ENCODE results near the gene GOPC. TPM values are rescaled to one million over a fixed set of nuclear protein-coding genes. Genes with fewer than 3 reads are reported as not detected.
"Not testable (repeated sequence)": the region's sequence is repeated elsewhere in the genome, so short reads cannot be mapped to it uniquely, and the experiment has no call there.

The GOPC gene
- total RNA-seq, 2 donors from 2014 or later: 16.8 to 20.1 TPM

DNA sequence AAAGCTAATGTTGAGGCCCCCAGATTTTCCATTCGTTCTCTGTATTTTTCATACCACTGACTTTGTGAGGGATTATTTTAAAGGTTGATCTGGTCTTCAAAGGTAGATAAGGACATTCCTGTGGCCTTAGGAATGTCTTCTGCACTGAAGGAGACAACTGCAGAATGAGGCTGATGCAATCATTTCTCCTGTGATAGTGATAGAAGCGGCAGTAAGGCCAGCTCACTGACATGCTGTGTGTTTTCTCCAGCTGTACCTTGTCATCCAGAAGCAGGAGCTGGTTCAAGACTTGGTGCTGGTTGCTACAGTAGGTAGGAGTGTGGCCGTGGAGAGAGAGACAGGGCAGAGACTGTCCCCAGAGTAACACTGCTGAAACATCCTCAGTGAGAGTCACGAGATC lies 66.0 kb downstream of the GOPC start:
- H3K27ac Mint-ChIP-seq: no peak overlapping the region
- H3K36me3 Mint-ChIP-seq (ENCODE audit: insufficient read depth in 2 of 2): no peaks in the 10 kb centered on the region
- DNase-seq (no peak), ATAC-seq (replicated peaks in 1 of 2) (no peak)
- peaks cover 12% of the 10 kb centered on the region for H3K4me1 Mint-ChIP-seq (ENCODE audit: low read depth)
- peaks cover 12% of the 10 kb centered on the region for H3K27me3 Mint-ChIP-seq (ENCODE audit: low read depth)
- H3K4me3 Mint-ChIP-seq: no peak overlapping the region
- H3K9me3 Mint-ChIP-seq: no peaks in the 10 kb centered on the region

DNA sequence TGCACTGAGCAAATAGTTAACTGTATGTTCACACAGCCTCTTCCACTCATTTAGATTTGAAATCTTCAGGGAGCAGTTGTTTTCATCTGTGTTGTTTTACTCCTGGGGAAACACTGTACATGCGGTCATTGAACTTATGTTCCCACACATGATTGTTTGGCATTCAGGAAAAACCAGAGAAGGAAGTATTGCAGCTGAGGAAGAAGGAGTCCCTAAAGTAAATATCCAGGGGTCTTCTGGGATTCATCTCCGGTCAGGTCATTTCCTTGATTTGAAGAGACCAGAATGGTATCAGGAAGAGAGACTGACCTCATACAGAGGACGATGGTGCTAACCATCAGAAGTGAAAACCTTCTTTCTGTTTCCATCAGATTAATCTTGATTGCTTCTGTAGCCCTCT lies 67.3 kb downstream of the GOPC start:
- Mint-ChIP-seq H3K9me3 (no peaks in the 10 kb centered on the region), H3K36me3 (ENCODE audit: insufficient read depth in 2 of 2) (no peaks in the 10 kb centered on the region), H3K27me3 (ENCODE audit: low read depth) (peaks cover 12% of the 10 kb centered on the region), H3K27ac (no peak overlapping the region), H3K4me3 (no peak overlapping the region), H3K4me1 (ENCODE audit: low read depth) (peaks cover 7% of the 10 kb centered on the region)
- no peak for DNase-seq
- ATAC-seq (replicated peaks in 1 of 2): no peak

DNA sequence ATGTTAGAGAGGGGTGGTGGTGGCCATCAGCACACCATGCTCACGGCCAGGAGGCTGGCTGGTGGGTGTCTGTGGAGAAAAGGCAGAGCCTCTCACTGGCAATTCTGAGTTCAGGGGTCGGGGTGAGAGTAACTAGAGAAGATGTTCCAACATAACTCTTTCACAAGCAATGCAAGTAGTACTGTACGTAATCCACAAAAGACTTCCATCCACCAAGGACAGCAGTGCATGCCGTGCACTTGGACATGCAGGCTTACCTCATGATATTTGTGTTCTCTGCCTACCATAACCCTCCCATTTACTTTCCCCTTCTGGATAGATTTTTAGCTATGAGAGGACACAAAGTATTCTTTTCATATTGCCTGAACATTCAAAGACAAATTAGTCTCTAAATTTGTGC lies 68.5 kb downstream of the GOPC start:
- H3K27me3 Mint-ChIP-seq (ENCODE audit: low read depth): peaks cover 10% of the 10 kb centered on the region
- no peak overlapping the region for H3K27ac Mint-ChIP-seq
- peaks cover 7% of the 10 kb centered on the region for H3K4me1 Mint-ChIP-seq (ENCODE audit: low read depth)
- no peak for ATAC-seq (replicated peaks in 1 of 2)
- no peak for DNase-seq
- H3K4me3 Mint-ChIP-seq: no peak overlapping the region
- no peaks in the 10 kb centered on the region for H3K36me3 Mint-ChIP-seq (ENCODE audit: insufficient read depth in 2 of 2)
- no peaks in the 10 kb centered on the region for H3K9me3 Mint-ChIP-seq

DNA sequence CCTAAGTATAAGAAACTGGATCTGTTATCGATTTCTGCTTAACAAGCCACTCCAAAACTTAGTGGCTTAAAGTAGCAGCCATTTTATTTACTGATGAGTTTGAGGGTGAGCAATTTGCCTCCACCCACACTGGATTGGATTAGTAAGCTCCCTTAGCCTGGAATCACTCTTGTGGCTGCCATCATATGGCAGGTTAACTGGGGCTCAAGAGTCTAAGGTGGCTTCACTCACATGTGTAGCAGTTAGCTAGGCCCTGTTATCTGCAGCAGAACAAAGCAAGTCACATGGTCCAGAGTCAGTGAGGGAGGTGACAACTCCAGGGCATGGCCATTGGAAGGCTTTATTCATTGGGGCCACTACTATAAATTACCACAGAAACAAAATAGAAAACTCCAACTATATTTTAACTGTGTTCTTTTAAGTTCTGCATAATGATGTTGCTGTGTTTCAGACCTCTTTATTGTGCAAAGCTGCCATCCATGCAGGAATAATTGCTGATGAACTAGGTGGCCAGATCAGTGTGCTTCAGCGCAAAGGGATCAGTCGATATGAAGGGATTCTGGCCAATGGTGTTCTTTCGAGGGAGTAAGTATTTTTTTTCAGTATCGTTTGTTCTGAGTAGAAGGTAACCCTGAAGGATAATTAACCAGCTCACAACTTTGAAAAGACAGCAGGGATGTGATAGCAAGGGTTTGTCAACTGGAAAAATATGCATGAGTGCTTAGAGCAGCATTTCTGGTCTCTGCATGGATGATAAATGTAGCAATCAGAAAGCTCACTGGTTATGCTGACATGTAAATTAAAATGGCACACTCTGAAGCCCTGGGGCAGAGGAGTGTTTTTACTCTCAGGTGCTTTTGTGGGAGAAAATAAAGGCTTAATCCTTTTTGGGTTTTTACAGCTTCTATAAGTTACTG lies 70.2 kb downstream of the GOPC start:
- peaks cover 10% of the 10 kb centered on the region for H3K27me3 Mint-ChIP-seq (ENCODE audit: low read depth)
- H3K4me1 Mint-ChIP-seq (ENCODE audit: low read depth): no peaks in the 10 kb centered on the region
- H3K9me3 Mint-ChIP-seq: no peaks in the 10 kb centered on the region
- H3K27ac Mint-ChIP-seq: no peak overlapping the region
- H3K4me3 Mint-ChIP-seq: no peak overlapping the region
- ATAC-seq (replicated peaks in 1 of 2) (peak; percentile 9 to 36), DNase-seq (no peak)
- H3K36me3 Mint-ChIP-seq (ENCODE audit: insufficient read depth in 2 of 2): no peaks in the 10 kb centered on the region

DNA sequence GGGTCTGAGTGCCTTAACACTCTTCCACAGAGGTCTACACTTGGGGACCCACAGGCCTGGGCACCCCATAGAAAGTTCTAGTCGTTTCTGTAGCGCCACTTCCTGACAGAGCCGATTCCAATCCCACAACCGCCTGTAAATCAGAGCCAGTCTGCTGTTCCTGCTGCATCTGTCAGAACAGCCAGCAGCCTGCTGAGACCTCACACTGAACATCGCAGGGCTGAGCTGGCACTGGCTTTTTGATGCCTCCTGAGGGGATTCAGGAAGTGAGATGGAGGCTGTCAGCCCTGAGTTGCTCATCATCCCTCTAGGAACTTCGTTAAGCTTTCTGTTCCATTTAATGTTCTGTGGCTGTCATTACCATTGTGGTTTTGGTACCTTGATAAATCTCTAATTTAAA lies 71.0 kb downstream of the GOPC start:
- no peak for DNase-seq
- no peaks in the 10 kb centered on the region for H3K36me3 Mint-ChIP-seq (ENCODE audit: insufficient read depth in 2 of 2)
- H3K4me1 Mint-ChIP-seq (ENCODE audit: low read depth): no peaks in the 10 kb centered on the region
- H3K27me3 Mint-ChIP-seq (ENCODE audit: low read depth): peaks cover 10% of the 10 kb centered on the region
- H3K9me3 Mint-ChIP-seq: no peaks in the 10 kb centered on the region
- ATAC-seq (replicated peaks in 1 of 2): no peak
- no peak overlapping the region for H3K4me3 Mint-ChIP-seq
- H3K27ac Mint-ChIP-seq: no peak overlapping the region

DNA sequence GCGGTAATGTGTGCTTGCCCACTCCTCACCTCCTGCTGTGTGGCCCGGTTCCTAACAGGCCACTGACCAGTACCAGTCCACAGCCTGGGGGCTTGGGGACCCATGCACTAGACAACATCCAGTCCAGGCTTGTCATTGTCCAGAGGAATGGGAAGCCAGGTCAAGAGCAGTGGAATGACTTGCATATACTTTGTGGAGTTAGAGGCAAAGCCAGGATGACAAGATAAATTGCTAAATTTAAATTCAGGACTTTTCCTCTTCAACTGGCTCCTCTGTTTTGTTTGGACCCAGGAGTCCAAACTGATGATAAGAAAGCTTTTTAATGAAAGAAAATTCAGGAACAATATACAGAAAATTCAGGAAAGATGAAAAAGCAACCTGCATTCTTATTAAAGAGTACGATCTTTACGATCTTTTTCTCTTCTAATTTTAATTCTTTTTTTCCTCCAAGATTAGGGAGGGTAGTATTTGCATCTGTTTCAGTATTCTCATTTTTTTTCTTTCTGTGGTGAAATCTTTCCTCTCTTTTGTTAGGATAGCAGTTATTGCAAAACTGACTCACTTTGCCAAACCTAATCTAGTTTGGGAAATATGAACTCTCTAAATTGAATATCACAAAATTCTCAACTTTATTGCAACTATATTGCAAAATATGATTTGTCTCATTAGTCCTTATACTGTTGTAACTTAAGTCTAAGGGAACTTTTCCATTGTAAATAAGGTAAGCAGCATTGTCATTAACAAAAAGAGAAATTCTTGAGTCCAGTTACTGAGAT lies 71.7 kb downstream of the GOPC start:
- Mint-ChIP-seq H3K27ac (no peak overlapping the region), H3K4me3 (no peak overlapping the region), H3K36me3 (ENCODE audit: insufficient read depth in 2 of 2) (no peaks in the 10 kb centered on the region), H3K27me3 (ENCODE audit: low read depth) (peaks cover 10% of the 10 kb centered on the region), H3K4me1 (ENCODE audit: low read depth) (no peaks in the 10 kb centered on the region), H3K9me3 (no peaks in the 10 kb centered on the region)
- DNase-seq (no peak), ATAC-seq (replicated peaks in 1 of 2) (no peak)

GRCh38 chr6:117525607-117526006 lies 76.7 kb downstream of the GOPC start:
- H3K4me1 Mint-ChIP-seq (ENCODE audit: low read depth): no peaks in the 10 kb centered on the region
- peaks cover 10% of the 10 kb centered on the region for H3K27me3 Mint-ChIP-seq (ENCODE audit: low read depth)
- H3K36me3 Mint-ChIP-seq (ENCODE audit: insufficient read depth in 2 of 2): no peaks in the 10 kb centered on the region
- H3K27ac Mint-ChIP-seq: no peak overlapping the region
- ATAC-seq (replicated peaks in 1 of 2): no peak
- no peaks in the 10 kb centered on the region for H3K9me3 Mint-ChIP-seq
- H3K4me3 Mint-ChIP-seq: no peak overlapping the region
- DNase-seq: no peak

- Mint-ChIP-seq H3K27ac (no peak overlapping the region), H3K27me3 (ENCODE audit: low read depth) (peaks cover 6% of the 10 kb centered on the region), H3K36me3 (ENCODE audit: insufficient read depth in 2 of 2) (no peaks in the 10 kb centered on the region), H3K9me3 (peaks cover 0 to 2% of the 10 kb centered on the region in 2 donors), H3K4me3 (no peak overlapping the region), H3K4me1 (ENCODE audit: low read depth) (no peaks in the 10 kb centered on the region)
- ATAC-seq (replicated peaks in 1 of 2) (no peak), DNase-seq (no peak)
These were observed 80.4 kb downstream of the GOPC start for GRCh38 chr6:117521791-117522502.

GRCh38 chr6:117520603-117521395 lies 81.5 kb downstream of the GOPC start:
- Mint-ChIP-seq H3K4me3 (no peak overlapping the region), H3K36me3 (ENCODE audit: insufficient read depth in 2 of 2) (no peaks in the 10 kb centered on the region), H3K9me3 (peaks cover 0 to 2% of the 10 kb centered on the region in 2 donors), H3K27me3 (ENCODE audit: low read depth) (peaks cover 6% of the 10 kb centered on the region), H3K27ac (no peak overlapping the region), H3K4me1 (ENCODE audit: low read depth) (no peaks in the 10 kb centered on the region)
- ATAC-seq (replicated peaks in 1 of 2) (no peak), DNase-seq (no peak)

GRCh38 chr6:117518870-117519269 lies 83.4 kb downstream of the GOPC start:
- H3K27ac Mint-ChIP-seq: no peak overlapping the region
- DNase-seq (no peak), ATAC-seq (replicated peaks in 1 of 2) (no peak)
- peaks cover 6% of the 10 kb centered on the region for H3K27me3 Mint-ChIP-seq (ENCODE audit: low read depth)
- no peak overlapping the region for H3K4me3 Mint-ChIP-seq
- no peaks in the 10 kb centered on the region for H3K36me3 Mint-ChIP-seq (ENCODE audit: insufficient read depth in 2 of 2)
- peaks cover 0 to 2% of the 10 kb centered on the region in 2 donors for H3K9me3 Mint-ChIP-seq
- H3K4me1 Mint-ChIP-seq (ENCODE audit: low read depth): no peaks in the 10 kb centered on the region

DNA sequence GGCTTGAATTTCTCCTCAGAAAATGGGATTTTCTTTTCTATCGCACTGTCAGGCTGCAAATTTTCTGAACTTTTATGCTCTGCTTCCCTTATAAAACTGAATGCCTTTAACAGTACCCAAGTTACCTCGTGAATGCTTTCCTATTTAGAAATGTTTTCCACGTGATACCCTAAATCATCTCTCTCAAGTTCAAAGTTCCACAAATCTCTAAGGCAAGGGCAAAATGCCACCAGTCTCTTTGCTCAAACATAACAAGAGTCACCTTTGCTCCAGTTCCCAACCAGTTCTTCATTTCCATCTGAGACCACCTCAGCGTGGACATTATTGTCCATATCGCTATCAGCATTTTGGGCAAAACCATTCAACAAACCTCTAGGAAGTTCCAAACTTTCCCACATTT lies 84.3 kb downstream of the GOPC start:
- H3K27me3 Mint-ChIP-seq (ENCODE audit: low read depth); H3K36me3 Mint-ChIP-seq (ENCODE audit: insufficient read depth in 2 of 2); H3K27ac Mint-ChIP-seq; H3K9me3 Mint-ChIP-seq; H3K4me1 Mint-ChIP-seq (ENCODE audit: low read depth); H3K4me3 Mint-ChIP-seq; ATAC-seq (replicated peaks in 1 of 2); DNase-seq: not testable (repeated sequence)

GRCh38 chr6:117515326-117515725 lies 87.0 kb downstream of the GOPC start:
- Mint-ChIP-seq H3K36me3 (ENCODE audit: insufficient read depth in 2 of 2) (no peaks in the 10 kb centered on the region), H3K9me3 (peaks cover 0 to 2% of the 10 kb centered on the region in 2 donors), H3K4me3 (no peak overlapping the region), H3K27me3 (ENCODE audit: low read depth) (peaks cover 6% of the 10 kb centered on the region), H3K4me1 (ENCODE audit: low read depth) (no peaks in the 10 kb centered on the region), H3K27ac (no peak overlapping the region)
- DNase-seq: no peak
- ATAC-seq (replicated peaks in 1 of 2): no peak

Measured in activated T-cell treated with anti-CD3 and anti-CD28 coated beads, Interleukin-2, amount 50 U/mL, for 72 hours (primary cell).